Fibroblast of lung (primary cell): Measurements from ENCODE around the gene CADM2.

Source experiments
- CTCF ChIP-seq, 2 donors: IDR thresholded peaks in 1 of 2; conservative IDR thresholded peaks in 1 of 2; 1 replicate in 1 of 2; 2 replicates in 1 of 2; pipeline ENCODE4 v1.5.1; 2011 to 2012; ENCODE audit warnings: low read length in 2 of 2, control low read depth in 1 of 2, inconsistent platforms in 1 of 2, low read depth in 1 of 2, mild to moderate bottlenecking in 1 of 2
- EZH2 ChIP-seq: IDR thresholded peaks from 2 replicates; pipeline ENCODE4 v1.5.1; 2012; ENCODE audit warnings: low read length, control low read depth, mild to moderate bottlenecking; ENCODE audit errors: missing control alignments

DNA sequence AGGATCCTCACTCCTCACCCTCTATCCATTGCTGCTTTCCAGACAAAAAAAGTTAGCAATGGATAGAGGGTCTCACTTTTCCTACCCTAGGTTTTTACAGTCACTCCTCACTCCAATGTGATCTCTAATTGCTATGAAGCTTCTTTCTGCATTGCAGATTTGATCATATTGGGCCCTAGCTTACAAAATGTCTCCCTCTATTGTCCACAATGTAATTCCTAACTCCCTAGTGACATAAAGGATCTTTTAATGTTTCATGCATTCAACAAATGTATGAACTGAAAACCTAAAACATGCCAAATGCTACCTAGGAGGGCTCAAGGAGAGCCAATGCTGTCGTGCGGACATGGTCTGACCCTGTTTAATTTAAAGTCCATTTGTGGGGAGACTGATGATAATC is 234.8 kb downstream of the CADM2 start:
- TF ChIP-seq CTCF (conservative IDR thresholded peaks at IDR 0.05 in 1 of 2, IDR thresholded peaks at IDR 0.05 in 1 of 2; ENCODE audit: low read depth in 1 of 2, low read length in 2 of 2) (peak in 1 of 2 donors; percentile 2), EZH2 (no peak)
